GM21576 (cell line): ENCODE data around the gene ANKRD31.
"Not testable (repeated sequence)": the region's sequence is repeated elsewhere in the genome, so short reads cannot be mapped to it uniquely, and the experiment has no call there.

Experiments
- ATAC-seq: cut with Tn5 transposase; IDR thresholded peaks from one replicate; pipeline ENCODE4 v1.9.1; 2021; ENCODE audit warnings: mild to moderate bottlenecking, moderate library complexity; ENCODE audit not compliant: unreplicated experiment

The ANKRD31 gene

DNA sequence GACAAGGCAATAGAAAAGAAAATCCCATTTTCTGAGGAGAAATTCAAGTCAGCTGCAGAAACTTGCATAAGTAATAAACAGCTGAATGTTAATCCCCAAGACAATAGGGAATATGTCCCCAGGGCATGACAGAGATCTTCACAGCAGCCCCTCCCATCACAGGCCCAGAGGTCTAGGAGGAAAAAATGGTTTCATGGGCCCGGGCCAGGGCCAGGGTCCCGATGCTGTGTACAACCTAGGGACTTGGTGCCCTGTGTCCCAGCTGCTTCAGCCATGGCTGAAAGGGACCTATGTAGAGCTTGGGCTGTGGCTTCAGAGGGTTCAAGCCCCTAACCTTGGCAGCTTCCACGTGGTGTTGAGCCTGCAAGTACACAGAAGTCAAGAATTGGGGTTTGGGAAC lies 75.2 kb downstream of the ANKRD31 start:
- not testable (repeated sequence) for ATAC-seq

DNA sequence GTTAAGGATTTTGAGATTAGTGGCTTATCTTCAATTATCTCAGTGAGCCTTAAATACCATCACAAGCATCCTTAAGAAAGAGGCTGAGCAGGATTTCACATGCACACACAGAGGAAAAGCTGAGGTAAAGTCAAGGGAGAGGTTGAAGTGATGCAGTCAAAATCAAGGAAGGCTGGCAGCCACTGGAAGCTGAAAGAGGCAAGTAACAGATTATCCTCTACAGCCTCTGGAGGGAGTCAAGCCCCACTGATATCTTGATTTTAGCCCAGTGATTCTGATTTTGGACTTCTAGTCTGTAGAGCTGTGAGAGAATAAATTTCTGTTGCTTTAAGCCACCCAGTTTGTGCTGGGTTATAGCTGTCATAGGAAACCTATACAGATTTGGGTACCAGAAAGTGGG lies 80.1 kb downstream of the ANKRD31 start:
- ATAC-seq, result no peak

DNA sequence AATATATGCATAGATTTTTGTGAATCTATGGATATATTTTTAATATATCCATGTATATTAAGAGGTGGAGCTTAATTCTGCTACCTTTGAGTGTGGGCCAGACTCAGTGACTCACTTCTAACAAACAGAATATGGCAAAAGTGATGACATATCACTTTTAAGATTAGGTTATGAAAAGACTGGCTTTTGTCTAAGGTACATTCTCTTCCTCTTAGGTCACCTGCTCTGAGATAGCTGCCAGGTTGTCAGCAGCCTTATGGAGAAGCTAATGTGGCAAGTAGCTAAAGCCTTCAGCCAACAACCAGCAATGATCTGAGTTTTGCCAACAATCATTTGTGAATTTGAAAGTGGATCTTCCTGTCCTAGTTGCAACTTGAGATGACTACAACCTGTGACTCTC lies 83.8 kb downstream of the ANKRD31 start:
- no peak for ATAC-seq

DNA sequence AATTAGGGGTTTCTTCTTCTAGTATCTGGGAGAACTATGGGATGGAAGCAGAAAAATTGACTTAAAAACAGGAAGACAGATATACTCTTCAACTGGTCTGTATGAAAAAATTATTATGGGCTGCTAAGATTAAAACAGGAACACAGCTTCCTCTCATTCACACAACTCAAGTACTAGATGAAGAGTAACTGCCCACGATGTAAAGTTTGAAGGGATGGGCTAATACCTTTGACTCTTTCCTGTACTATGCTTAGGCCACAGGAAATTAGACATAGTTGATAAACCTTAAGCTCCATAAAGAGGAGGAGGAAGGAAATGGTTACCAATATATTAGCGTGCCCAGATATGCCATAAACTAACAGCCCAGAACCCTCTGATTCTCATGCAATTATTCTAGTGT lies 88.6 kb downstream of the ANKRD31 start:
- no peak for ATAC-seq

DNA sequence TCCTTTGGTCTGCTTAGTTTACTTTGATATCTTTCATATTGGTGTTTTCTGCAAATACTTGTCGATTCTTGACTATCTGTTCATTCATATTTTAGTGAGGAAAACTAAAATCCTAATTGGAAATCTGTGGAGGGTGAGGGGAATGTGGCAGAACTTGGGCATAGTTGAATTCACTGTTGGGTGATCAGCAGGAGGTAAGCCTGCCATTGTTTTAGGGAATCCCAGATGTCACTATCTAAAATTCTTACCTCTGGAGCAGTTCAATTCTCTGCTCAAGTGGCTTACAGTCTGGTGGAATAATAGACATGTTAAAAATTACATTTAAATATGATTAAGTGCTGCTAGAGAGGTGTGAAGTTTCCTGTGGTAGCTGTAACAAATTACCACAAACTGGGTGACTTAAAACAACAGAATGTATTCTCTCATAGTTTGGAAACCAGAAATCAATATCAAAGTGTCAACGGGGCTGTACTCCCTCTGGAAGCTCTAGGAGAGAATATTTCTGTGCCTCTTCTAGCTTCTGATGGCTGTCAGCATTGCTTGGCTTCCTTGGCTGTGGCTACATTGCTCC lies 94.0 kb downstream of the ANKRD31 start:
- ATAC-seq, result no peak

DNA sequence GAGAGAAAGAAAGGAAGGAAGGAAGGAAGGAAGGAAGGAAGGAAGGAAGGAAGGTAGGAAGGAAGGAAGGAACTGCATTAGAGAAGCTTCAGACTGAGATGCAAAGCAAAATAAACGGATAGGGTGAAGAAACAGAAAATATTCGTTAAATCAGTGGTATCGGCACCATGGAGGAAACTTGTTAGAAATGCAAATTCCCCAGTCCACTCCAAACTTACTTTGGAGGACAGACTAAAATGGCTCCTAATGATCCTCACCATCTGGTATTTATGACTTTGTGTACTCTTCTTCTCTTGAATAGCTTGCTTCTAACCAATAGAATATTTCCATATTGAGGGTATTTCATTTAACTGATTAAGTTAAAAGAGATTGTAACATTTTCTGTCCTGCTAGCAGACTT lies 96.4 kb downstream of the ANKRD31 start:
- no peak for ATAC-seq

DNA sequence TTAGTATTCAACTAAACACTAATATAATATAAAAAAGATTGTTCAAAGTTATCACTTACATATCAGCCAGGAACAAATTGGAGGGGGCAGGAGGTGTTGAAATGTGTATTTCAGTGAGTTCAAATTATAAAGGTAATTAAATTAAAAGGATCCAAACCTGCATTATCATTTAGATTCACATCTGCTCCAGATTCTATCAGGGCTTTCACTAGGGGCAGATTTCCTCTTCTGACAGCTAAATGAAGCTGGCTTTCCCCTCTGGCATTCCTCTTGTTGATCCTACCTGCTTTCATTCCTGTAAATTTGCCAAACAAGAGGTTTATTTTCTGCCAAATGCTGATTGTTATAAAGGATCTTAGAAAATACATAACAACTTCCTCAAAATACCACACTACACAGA lies 98.0 kb downstream of the ANKRD31 start:
- no peak for ATAC-seq

DNA sequence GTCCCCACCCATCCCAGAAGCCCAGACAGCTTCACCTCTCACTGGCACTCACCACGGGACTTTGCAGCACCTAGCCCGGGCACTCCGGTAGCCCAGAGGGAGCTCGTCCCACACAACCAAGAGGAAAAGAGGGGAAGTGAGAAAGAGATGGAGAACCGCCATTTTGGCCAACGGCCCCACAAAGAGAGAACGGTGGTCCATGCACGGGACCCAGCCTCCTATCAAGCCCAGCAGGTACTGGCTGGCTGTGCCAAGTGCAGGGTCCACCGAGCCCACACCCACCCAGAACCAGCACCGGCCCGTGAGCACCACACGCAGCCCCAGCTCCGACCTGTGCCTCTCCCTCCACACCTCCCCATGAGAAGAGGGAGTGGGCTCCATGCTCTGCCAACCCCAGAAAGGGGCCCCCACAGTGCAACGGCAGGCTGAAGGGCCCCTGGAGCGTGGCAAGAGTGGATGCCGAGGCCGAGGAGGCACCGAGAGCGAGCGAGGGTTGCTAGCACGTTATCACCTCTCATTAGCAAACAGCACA lies 105.8 kb downstream of the ANKRD31 start:
- ATAC-seq, result no peak

DNA sequence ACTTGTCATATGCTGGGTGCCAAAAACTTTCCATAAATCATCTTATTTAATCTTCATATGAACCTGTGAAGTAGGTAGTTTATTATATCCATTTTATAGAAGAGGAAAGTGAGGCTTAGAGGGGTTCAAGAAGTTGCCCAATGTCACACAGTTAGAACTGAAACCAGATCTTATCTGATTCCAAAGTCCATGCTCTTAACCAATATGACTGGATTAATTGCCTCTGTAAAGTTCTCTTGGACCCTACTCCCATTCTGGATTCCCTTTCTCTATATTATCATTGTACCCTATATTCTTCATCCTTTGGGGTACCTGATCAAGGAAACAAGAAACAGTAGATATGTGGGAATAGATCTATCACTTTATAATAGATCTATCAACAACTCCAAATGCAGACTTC lies 119.8 kb downstream of the ANKRD31 start:
- no peak for ATAC-seq

DNA sequence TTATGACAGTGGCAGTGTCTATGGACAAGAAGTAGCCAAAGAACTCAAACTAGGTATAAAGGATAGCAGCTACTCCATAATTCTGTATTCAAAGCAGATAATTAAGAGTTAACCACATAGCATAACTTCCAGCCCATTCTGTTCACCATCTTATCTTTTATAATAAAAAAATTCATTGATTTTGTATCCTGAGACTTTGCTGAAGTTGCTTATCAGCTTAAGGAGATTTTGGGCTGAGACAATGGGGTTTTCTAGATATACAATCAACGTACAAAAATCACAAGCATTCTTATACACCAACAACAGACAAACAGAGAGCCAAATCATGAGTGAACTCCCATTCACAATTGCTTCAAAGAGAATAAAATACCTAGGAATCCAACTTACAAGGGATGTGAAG lies 122.4 kb downstream of the ANKRD31 start:
- not testable (repeated sequence) for ATAC-seq

DNA sequence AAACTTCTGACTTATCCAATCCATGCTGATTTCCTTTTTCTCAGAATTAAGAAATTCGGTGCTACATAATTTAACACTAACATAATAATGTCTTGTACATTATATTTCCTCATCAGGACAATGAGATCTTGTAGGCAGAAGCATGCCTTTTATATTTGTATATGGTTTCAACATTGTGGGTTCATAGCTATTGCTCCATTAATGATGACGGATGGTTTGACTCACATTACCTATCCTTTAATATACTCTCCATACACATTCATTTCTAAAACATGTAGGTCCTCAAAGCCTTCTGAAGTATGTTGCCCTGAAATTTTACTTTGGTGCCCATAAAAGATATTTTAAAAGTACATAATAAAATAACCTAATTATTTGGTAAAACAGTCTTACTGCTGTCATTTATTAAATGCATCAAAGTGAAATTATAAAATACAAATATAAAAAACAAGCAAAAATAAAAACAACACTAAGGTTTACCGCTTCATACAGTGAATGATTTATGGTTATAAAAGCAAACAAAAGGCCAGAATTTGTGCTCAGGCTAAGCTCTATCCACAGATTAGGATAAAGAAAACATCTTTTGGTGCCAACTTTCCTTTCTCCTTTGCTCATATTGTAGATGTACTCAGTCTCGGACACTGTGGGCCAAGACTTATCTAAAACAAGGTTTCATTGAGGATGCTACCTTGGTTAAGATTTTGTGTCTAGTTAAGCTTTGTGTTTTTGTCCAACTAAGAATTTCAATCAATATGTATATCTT lies 123.1 kb downstream of the ANKRD31 start:
- ATAC-seq, result no peak

DNA sequence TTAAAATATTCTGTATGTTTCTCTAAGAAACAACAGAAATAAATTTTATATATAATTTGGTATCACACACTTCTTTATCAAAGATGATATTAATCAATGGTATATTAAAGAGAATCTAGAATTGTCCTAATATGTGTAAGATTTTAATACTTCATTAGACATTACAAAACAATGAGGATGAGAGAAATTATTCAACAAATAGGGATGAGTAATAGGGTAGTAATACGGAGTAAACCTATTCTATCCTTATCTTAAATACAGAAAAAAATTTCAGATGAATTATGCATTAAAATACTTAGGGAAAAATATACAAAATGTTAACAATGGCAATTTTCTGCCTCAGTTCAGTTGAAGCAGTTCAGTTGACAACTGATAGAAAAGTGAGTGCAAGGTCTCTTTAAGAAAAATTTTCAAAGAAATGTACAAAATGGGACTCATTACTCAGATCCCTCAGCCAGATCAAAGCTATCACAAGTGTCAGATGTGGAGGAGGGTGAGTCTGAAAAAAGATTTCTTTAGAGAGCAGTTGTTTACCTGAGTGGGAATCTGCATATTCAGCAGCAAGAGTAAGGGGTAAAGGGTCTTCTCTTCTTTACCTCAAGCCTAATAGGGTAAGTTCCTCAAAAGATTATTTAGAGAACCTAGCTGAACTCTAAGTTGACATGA lies 127.6 kb downstream of the ANKRD31 start:
- ATAC-seq, result no peak

DNA sequence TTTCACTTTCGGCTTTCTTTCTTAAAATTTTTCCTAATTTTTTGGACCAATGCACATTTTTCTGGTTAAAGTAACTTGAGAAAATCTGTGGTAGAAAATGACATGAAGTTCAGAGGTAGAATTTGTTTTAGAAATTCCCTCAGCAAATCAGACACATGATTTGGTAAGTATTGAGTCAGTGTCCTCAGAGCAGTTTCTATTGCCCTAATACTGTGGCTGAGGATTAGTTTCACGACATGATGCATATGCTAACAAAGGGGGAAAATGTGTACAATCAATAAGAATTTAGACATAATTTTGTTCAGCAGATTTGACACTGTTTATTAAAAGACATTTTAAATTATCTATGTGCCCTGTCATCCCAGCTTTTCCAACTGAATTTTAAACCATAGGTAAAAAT lies 128.2 kb downstream of the ANKRD31 start:
- ATAC-seq, result no peak

DNA sequence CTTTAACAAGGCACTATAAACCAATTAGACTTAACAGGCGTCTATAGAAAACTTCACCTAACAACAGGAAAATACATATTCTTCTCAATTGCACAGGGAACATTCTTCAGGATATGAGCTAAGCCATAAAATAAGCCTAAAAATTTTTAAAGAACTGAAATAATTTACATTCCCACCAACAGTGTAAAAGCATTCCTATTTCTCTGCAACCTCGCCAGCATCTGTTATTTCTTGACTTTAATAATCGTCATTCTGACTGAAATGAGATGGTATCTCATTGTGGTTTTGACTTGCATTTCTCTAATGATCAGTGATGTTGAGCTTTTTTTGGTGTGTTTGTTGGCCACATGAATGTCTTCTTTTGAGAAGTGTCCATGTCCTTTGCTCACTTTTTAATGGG lies 140.7 kb downstream of the ANKRD31 start:
- ATAC-seq, result not testable (repeated sequence)

DNA sequence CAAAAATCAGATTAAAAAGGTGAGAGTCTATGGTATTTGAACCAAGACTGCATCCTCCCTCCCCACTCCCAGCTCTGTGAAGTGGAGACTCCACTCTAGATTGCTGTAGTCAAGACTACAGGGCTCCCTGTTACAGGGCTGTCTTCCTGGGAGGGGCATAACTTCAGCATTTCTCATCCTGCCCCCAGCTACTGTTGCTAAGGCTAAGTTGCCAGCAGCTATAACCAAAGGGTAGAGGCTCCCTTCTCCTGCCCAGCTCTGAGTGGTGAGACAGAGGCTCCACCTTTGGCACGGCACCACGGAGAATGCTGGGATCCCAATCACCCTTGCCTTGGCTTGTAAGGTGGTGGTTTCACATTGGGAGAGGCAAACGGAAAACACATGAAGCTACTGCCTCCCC lies 145.1 kb downstream of the ANKRD31 start:
- ATAC-seq, result no peak

DNA sequence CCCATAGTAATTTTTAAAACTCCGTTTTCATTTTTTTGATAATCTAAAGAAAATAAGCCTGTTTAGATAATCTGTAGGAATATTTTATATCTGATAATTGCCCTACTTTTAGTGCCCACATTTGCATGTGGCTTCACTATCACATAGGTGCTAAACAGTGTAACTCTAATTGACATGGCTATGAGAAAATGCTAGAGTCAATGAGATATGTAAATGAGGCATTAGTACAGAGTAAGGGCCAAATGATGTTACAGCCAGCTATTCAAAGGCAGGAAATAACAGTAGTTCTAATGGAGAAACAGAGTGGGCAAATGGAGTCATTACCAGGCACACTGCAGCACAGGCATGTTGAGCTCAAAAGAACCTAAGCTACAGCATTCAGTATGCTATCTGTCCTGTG lies 147.0 kb downstream of the ANKRD31 start:
- ATAC-seq, result no peak

DNA sequence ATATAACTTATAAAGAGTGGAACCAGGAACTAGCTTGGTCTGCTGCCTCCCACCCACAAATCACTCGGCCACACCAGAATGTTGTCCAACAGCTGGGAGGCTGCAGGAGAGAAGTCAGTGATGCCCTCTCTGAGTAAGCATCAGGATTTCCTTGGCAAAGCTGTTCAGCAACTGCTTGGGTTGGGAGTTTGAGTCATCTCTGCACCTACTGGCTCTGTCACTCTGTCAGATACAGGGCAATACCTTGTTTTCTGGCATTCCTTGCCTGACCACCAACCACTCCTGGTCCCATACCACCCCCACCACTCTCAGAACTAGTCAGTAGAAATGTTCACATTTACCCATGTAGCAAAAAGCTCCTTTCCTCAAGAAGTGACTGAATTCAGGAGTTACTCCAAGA lies 147.5 kb downstream of the ANKRD31 start:
- ATAC-seq, result no peak

DNA sequence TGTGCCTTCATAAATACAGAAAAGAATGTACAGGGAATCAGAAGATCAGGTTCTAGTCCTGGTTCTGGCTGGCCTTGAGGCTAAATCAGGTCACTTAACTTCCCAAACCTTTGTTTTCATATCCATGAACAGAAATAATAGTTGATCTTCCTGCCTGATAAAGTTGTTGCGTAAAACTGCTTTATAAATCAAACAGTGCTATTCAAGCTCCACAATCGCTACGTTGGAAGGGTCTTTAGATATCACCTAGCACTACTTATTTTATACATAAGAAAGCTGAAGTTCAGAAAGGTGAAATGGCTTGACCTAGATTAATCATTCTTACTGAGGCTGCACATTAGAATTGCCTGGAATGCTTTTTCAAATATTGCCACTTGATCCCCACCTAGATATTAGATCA lies 148.0 kb downstream of the ANKRD31 start:
- ATAC-seq, result no peak

DNA sequence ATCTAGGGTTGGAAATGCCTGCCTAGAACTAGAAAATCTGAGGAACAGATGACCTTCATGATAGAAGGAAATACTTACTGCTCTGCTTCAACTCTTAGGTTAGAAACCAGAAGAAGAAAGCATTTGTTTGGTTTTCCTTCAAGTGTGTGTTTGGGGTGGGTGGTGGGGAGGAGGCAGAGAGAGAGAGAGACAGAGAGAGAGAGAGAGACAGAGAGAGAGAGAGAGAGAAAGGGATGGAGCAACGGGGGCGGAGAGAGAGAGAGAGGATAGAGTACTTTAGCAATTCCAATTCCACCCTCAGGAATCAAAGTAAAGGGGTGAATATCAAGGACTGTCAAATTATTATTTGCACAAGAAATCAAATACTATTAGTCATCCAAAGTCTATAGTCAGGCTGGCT lies 155.2 kb downstream of the ANKRD31 start:
- ATAC-seq, result no peak

DNA sequence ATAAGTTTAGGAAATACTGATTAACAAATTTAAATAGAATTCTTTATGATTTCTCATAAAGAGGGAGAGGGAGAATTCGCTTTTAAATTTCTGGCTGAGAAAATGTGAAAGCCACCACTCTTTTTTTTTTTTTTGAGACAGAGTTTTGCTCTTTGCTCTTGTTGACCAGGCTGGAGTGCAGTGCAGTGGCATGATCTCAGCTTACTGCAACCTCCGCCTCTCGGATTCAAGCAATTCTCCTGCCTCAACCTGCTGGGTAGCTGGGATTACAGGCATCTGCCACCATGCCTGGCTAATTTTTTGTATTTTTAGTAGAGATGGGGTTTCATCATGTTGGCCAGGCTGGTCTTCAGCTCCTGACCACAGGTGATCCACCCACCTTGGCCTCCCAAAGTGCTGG lies 157.3 kb downstream of the ANKRD31 start:
- not testable (repeated sequence) for ATAC-seq

DNA sequence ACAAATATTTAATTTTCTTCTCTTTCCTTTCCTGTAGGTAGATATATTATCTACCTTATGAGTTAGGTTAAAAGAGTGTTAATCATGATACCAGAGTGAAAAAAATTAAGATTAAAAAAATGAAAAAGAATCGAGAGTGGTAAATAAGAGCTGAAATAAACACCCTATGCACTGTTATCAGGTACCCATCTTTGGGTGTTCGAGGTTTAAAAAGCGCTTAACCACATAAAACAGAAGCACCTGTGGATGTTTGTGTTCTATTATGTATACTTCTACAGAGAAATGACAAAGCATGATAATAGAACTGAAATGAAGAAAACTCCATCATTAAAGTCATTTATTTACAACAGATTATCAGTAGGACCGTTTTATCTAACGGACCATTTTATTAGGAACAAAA lies 158.7 kb downstream of the ANKRD31 start:
- no peak for ATAC-seq

DNA sequence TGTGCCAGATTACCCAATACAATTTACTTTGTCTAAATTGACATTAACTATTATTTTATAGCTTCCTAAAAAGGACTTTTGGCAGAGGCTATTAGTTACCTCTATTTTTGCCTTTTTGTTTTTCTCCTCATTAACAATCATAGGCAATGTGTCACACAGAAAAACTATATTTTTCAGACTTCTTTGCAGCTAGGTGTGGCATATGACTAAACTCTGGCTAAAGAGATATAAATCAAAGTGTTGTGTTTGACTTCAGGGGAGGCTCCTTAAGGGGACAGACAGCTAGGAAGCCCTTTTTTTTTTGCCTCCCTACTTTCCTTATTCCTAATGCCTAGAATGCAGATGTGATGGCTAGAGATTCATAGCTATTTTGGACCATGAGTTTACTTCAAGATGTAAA lies 164.6 kb downstream of the ANKRD31 start:
- ATAC-seq, result no peak
